Fibroblast of villous mesenchyme (primary cell): ENCODE data around the gene DBNDD1. TPM values are rescaled to one million over a fixed set of nuclear protein-coding genes. Genes with fewer than 3 reads are reported as not detected.
"Not testable (repeated sequence)": the region's sequence is repeated elsewhere in the genome, so short reads cannot be mapped to it uniquely, and the experiment has no call there.

ENCODE experiments used
- DNase-seq: peaks from one replicate; pipeline ENCODE4 v3.0.0-alpha.2; 2010; ENCODE audit warnings: low read depth
- H3K4me3 ChIP-seq: 2 replicates; pipeline ENCODE4 v1.5.1; 2011; ENCODE audit warnings: low read depth, mild to moderate bottlenecking, low read length
- total RNA-seq: library from RNA; depleted of rRNA; stranded (reverse); fragments of >200 nt; gene quantifications from 2 replicates; pipeline ENCODE4 v1.2.3, GENCODE V29; 2012
- TF ChIP-seq, protein P1 (sequence below): IDR thresholded peaks from 2 replicates; pipeline ENCODE4 v1.5.1; 2012; ENCODE audit warnings: low read depth, mild to moderate bottlenecking, low read length; ENCODE audit not compliant: insufficient read depth

DBNDD1 gene
- 0.64 and 0.86 TPM in 2 replicates for total RNA-seq

- no peak for DNase-seq
- H3K4me3 ChIP-seq: peak within 1 kb of the TSS; percentile 62
- TF ChIP-seq, protein P1, sequence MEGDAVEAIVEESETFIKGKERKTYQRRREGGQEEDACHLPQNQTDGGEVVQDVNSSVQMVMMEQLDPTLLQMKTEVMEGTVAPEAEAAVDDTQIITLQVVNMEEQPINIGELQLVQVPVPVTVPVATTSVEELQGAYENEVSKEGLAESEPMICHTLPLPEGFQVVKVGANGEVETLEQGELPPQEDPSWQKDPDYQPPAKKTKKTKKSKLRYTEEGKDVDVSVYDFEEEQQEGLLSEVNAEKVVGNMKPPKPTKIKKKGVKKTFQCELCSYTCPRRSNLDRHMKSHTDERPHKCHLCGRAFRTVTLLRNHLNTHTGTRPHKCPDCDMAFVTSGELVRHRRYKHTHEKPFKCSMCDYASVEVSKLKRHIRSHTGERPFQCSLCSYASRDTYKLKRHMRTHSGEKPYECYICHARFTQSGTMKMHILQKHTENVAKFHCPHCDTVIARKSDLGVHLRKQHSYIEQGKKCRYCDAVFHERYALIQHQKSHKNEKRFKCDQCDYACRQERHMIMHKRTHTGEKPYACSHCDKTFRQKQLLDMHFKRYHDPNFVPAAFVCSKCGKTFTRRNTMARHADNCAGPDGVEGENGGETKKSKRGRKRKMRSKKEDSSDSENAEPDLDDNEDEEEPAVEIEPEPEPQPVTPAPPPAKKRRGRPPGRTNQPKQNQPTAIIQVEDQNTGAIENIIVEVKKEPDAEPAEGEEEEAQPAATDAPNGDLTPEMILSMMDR: no peak
Measured at GRCh38 chr16:90018652-90019542, at the start of gene DBNDD1. Gene DBNDD1 (minus strand): TSS chr16:90019456. CDS start chr16:90019341, 115 bp downstream.

DNA sequence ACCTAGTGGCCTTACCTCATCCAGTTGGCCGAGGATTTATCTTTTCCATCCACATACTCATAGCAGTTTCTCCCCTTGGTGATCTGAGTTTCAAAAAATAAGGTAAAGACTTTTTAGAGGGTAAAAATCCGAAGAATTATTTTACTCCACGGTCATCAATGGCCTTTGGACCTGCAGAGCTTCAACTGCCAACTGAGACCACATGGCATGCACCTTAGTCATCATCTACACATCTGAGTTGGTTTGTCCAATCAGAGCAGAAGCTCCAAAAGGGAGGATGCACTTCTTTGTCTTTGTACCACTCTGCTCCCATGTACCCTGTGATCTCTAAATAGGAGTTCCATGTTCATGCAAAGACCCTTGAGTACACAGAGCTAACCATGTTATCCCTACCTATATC is 42.2 kb upstream of the DBNDD1 start:
- no peak overlapping the region for H3K4me3 ChIP-seq
- TF ChIP-seq, protein P1: no peak
- no peak for DNase-seq

- H3K4me3 ChIP-seq: no peak overlapping the region
- TF ChIP-seq, protein P1: no peak
- DNase-seq: peak; percentile 80
Measured at GRCh38 chr16:90057738-90058173, 38.5 kb upstream of the DBNDD1 start.

DNA sequence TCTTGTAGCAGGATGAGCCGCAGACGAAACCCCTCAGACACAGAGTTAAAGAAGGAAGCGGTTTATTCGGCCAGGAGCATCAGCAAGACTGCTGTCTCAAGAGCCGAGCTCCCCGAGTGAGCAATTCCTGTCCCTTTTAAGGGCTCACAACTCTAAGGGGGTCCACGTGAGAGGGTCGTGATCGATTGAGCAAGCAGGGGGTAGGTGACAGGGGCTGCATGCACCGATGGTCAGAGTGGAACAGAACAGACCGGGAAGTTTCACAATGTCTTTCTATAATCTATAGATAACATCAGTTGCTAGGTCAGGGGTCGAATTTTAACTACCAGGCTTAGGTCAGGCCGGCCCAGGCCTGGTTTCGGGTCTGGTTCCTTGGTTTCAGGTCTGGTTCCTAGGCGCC is 37.3 kb upstream of the DBNDD1 start:
- not testable (repeated sequence) for H3K4me3 ChIP-seq, DNase-seq

- H3K4me3 ChIP-seq: no peak overlapping the region
- DNase-seq: no peak
- TF ChIP-seq, protein P1: no peak
Measured at GRCh38 chr16:90055371-90055770, 36.1 kb upstream of the DBNDD1 start.

DNA sequence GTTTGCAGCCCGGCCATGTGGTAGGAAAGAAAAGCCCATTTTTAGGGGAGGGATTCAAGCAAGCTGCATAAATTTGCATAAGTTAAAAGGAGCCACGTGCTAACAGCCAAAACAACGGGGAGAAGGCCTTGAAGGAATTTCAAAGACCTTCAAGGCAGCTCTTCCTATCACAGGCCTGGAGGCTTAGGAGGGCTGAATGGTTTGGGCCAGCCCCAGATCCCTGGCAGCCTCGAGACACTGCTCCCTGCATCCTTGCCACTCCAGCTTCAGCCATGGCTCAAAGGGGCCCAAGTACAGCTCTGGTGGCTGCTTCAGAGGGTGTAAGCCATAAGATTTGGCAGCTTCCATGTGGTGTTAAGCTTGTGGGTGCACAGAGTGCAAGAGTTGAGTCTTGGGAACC is 35.3 kb upstream of the DBNDD1 start:
- no peak overlapping the region for H3K4me3 ChIP-seq
- DNase-seq: no peak
- TF ChIP-seq, protein P1: no peak

DNA sequence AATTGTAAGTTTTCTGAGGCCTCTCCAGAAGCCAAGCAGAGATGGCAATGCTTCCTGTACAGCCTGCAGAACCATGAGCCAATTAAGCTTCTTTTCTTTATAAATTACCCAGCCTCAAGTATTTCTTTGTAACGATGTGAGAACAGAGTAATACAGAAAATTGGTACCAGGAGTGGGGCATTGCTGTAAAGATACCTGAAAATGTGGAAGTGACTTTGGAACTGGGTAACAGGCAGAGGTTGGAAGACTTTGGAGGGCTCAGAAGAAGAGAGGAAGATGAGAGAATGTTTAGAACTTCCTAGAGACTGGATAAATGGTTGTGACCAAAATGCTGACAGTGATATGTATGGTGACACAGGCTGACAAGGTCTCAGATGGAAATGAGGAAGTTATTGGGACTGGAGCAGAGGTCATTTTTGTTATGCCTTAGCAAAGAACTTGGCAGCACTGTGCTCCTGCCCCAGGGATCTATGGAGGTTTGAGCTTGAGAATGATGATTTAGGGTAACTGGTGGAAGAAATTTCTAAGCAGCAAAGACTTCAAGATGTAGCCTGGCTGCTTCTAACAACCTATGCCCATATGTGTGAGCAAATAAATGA is 34.7 kb upstream of the DBNDD1 start:
- TF ChIP-seq, protein P1: no peak
- H3K4me3 ChIP-seq: no peak overlapping the region
- no peak for DNase-seq
